Hematopoietic multipotent progenitor cell treated with erythropoietin and hydrocortisone succinate and interleukin-3 and kit ligand, for 17 days (in vitro differentiated cells): ENCODE data around the gene SUB1.
A peak's percentile ranks its signal among the peaks of the same experiment; 100 is the strongest.
"Not testable (repeated sequence)": the region's sequence is repeated elsewhere in the genome, so short reads cannot be mapped to it uniquely, and the experiment has no call there.

Source experiments
- DNase-seq: peaks from one replicate; pipeline ENCODE4 v3.0.0-alpha.2; 2015; ENCODE audit warnings: low spot score

Gene SUB1

DNA sequence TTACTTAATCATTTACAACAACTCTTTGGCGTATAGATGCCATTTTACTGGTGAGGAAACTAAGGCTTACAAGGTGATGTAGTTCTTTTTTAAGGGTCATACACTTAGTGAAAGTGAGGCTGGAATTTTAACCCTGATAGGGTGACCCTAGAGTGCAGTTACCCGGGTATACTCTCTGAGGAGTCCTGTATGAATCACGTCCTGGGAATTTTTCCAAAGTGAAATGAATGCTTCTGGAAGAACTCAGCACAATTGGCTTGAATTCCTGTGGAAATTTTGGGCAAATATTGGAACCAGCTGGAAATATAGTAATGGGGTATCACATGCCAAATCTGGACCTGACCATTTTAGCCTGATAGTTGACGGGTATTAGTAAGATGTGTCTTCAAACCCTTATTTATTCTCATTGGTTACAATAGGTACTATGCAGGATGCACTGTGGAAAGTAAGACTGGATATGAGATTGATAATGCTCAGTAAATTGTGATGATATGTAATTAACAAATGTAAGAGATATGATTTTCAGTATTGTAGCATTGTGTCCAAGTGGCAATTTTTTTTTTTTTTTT is 14.8 kb downstream of the SUB1 start:
- DNase-seq: no peak

DNA sequence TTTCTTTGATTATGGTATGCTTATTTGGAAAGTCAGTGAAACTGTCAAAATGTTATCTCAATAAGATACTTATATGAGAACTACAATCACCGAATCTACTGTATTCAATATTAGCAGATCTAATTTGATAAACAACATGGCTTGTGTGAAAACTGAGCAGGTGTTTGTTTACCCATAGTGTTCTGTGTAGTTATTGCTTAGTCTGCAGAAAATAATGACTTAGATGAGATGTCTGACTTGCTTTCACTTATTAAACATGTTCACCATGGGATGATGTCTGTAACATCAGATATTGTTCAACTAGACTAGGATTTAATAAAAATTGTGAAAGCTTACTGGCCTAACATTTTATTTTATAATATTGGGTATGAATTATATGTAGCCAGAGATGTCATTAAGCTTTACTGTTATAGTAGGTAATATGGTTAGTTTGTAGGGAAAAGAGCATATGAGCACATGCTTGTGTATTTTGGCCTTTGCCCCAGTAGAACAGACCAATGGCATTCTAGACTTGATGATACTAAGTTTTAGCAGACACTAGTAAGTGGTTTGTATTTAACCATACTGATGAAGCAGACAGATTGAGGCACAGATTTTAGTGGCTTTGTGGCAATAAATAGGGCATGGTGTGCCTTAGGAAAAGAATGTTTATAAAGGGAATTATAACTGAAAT is 16.4 kb downstream of the SUB1 start:
- DNase-seq: no peak

DNA sequence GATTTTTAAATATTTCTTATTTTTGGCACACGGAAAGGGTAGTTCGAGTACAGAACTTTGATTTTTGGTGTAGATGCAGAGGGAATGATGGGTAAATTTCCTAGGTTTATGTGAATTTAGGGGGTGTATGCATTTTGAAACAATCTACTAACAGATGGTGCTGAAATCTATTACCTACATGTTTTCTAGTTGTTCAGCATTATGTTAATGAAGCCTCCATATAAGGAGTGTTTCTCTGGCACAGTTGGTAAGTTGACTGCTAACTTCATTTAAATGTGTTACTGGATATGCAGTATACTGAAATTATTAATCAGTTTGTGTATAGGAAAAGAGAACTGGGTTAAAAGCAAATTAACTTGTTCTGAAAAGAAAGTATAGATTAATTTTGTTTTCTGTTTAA is 17.5 kb downstream of the SUB1 start:
- DNase-seq: no peak

DNA sequence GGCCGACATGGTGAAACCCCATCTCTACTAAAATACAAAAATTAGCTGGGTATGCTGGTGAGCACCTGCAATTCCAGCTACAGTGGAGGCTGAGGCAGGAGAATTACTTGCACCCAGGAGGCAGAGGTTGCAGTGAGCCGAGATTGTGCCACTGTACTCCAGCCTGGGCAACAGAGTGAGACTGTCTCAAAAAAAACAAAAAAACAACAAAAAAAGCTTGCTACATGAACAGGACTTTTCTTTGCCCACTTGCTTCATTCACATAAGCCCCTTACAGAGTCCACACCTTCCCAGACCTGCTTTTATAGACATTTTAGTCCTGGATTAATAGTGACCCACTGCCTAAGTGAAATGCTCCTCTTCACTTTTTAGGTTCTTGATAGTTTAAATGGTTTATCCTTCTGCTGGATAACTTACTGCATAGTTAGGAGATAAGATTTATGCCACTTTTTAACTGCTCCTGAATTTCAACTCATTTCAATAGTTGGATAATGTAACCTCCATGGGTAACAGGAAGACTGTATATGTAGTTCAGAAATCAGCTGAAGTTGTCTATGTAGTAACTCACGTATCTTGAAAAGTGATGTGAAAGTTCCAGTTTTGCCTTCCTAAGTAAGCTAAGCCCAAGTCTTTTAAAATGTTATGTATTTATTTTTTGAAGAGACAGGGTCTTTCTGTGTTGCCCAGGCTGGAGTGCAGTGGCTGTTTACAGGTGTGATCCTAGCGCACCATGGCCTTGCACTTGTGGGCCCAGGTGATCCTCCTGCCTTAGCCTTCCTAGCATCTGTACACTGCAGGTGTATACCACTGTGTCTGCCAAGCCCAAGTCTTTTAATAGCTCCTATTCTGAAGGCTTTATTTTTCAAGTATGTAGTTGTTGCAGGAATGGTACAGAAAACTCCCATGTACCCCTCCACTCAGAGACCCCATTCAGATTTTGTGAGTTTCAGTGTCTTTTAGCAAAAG is 19.7 kb downstream of the SUB1 start:
- DNase-seq: no peak

DNA sequence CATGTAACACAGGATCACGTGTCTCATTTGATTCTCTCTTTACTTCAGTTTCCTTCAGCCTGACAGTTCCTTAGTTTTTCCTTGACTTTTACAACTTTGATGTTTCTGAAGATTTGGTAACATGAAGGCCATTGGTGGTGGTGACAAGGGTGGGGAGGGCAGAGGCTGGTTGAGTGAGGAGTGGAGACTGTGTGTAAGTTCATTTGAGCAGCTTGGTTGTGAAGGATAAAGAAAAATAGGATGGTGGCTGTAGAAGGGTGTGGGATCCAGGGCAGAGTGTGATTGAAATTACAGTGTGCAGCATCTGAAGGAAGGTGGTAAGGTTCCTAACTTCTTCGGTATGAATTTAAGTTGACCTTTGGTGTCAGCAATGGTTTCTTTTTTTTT is 20.4 kb downstream of the SUB1 start:
- no peak for DNase-seq

DNA sequence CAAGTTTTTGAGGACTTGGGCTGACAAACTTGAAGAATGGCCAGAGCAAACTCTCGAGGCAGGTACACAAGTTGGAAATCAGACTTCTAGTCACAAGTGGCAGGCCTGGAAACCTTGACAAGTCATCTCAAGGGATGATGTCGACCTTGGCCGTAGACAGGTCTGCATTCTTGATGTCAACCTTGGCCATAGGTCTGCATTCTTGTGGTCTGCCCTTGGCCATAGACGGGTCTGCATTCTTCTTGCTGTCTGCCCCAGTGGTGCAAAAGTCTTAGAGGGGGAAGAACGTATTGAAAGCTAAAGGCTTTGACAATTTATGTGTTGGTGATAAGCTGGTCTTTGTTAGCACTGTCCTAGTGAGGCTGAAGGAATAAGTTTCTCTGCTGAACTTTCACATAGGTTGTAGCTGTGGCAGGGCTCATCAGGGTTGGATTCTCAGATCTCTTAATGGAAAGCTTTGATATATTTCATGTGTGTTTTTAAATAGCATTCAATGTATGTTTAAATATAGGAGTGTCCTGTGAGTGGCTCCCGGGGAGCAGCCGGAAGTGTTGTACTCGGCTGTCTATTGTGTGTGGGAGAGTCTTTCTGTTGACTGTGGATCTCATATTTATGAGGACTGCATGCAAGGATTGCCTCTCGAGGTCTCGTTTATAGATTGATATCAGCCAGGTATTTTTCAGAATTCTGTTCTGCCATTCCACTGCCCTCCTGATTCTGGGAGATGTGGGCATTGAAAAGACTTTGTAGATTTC is 27.0 kb downstream of the SUB1 start:
- no peak for DNase-seq

DNA sequence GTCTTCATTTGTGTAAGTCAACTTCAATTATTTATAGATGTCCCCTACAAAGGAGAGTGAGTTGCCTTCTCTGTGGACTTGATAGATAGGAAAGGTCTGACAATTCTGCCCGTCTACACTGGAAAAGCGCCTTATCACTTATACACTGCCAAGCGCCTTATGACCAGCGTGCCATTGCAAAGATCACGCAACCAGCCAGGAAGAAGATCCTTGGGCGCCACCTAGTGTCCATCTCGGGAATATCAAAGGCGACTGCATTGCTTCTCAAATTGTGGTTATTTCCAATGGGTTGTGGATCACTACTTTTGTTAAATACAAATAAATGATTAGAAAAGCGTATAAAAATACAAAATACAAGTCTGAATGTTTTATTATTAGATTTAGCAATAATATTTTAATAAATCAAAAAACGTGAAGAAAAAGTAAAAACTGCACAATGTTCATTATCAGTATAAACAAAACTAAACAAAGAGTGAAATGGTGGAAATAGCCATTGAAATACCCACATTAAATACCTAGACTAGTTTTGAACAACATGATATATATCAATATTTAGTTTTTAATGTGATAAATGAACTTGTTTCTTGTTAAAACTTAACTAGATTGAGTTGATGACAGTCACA is 27.8 kb downstream of the SUB1 start:
- DNase-seq: peak; percentile 91

DNA sequence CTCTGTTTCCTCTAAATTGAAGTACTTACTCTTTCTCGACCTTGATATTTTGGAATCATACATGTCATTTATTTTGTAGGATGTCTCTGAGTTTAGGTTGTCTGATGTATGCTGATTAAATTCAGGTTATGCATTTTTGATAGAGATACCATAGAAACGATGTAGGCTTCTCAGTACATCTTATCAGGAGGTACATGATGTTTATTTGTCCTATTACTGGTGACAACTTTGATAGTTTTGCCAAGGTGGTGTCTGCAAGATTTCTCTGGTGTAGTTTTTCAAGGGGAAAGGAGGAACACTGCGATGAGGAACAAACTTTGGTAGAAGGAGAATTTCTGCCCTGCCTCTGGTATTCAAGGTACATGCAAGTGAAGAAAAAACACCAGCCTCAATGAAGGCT is 29.9 kb downstream of the SUB1 start:
- DNase-seq: no peak

DNA sequence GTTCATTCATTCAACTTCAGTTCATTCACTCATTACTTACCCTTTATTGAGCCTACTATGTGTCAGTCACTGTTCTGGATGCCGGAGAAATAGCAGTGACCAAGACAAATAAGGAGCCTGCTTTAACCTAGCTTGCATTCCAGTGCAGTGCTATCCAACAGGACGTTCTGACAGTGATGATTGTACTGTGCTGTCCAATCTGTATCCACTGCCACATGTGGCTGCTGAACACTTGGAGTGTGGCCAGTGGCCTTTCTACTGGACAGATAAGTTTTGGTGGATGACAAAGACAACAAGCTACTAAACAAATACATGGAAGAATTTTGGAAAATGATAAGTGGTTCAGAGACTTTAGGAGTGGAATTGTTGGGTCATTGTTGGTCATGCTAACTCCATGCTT is 33.6 kb downstream of the SUB1 start:
- no peak for DNase-seq

DNA sequence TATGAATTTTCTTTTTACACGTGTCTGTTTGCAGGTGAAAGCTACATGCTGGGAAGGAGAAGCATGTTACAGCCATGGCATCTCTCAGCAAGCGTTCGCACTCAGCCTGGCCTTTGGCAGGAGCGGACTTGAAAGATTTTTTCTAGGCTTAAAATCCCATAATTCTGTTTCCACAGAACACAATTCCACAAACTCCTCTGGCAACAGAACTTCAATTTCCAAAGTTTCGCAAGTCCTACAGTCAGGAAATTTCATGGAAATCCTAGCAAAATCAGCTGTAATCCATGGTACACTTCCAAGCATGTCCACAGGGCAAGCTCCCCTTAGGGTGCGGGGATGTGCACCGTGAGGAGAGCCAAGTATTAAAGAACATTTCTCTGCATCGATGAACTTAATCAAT is 35.9 kb downstream of the SUB1 start:
- DNase-seq: no peak

DNA sequence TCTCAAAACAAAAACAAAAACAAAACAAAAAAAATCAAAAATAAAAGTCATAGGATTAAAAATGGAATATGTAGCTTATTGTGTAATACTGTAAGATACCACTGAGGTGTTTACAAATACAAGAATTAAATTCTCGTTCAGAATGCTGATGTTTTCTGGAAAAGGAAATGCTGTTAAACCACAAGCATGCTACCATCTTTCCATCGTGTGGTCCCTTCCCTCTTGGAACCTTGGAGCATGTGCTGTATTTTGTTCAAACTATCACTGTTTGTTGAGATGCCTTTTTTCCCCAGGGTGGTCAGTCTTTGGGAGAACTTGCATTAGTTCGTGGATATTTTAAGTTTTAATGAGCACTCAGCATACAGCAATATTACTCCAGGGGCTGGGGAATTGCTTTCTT is 39.7 kb downstream of the SUB1 start:
- no peak for DNase-seq

DNA sequence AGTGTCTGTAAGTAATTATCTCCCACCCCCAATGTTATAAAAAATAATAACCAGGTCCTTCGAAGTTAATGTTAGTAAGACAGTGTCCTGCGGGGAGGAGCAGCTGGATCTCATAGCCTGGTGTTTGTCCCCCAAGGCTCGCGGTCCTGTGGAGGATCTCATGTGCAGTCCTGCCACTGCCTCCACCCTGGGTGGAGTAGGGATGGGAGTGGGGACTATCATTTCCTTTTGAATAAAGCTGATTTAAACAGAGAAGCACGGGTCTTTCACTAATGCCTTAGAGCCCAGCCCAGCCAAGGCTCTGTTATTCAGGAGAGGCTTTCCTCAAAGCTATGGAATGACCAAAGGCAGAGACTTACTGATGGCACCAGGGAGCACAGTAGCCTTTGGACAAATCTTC is 40.2 kb downstream of the SUB1 start:
- DNase-seq: no peak

DNA sequence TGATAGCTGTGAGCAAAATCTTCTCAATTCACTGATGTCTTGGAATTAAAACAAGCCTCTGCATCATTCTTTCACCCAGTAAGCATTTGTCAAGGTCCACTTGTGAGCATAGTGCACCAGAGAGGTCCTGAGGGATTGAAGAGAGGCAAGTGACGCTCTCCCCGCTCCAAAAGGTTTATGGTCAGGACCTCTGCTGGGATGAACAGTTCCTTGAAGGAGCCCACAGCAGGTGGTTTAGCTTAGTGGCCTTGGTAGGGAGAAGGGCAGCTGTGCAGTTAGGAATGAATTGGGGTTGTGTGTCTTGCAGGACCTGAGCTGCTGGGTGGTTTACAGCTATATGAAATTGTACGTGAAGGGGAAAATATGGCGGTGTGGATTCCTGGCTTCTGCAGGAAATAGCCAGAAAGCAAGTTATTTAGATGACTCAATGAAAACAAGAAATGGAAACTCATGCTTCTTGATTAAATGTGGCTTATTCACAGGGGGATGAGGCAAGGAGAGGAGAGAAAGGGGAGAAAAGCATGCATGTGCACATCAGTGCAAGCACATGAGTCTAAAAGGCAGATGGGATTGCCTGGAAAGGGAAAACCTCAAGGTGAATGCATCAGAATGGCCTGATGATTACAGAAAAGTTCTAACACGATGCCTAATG is 42.0 kb downstream of the SUB1 start:
- no peak for DNase-seq

DNA sequence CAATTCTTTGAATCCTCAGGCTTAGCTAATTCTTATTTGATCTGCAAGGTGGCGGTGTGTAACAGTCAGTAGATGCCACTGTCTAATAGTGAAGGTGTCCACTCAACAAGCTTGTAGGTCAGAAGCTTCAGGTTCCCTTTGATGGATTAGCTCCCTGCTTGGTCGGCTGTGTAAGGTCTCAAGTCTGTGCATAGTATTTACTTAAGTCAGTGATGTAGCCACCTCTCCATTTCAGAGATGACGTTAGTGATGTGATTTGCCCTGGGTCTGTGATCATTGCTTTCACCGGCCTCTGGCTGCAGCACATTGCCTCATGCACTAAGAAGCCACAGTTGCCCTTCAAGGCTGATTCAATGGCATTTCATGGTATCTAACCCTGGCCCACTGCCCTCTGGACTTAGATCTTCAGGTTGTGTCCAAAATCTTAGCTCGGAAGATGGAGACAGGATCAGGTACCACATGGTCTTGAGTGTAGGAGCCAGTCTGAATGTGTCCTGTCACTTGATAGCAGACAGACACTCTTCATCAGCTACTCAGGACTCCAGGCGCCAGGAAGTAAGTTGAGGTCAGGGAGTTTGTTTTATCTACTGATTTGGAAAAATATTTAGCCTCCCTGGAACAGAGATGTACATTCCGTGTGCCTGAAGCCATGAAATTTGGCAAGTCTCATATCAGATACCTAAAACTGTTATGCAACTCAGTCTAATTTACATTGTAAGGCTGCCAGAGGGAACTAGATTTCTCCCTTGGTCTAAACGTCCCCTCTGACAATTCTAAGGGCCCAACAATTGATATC is 42.9 kb downstream of the SUB1 start:
- no peak for DNase-seq

DNA sequence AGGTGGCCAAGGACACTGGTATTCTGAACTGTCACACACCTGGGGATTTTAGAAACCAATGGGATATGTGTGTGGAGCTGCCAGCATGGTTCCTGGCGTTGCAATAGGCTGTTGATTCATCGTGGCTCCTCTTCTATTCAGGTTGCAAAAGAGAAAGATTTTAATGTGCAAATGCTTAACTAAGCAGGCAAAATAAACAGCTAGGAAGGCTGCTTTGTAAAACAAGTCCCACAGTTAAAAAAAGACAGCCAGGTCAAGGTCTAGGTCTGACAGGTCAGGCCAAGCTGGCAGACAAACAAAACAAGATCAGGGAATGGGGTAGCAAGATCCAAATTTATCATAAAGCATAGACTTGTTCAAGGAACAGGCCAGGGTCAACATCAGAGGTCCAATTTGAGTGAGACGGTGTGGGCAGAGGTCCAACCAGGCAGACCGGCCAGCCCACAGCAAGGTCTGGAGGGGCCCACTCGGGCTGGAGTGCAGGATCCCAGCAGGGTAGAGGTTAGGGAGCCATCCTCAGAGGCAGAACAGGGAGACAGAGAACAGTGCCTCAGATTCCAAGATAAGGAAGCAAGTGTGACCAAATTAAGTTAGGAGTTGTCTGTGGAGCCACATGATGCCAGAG is 45.6 kb downstream of the SUB1 start:
- DNase-seq: no peak

DNA sequence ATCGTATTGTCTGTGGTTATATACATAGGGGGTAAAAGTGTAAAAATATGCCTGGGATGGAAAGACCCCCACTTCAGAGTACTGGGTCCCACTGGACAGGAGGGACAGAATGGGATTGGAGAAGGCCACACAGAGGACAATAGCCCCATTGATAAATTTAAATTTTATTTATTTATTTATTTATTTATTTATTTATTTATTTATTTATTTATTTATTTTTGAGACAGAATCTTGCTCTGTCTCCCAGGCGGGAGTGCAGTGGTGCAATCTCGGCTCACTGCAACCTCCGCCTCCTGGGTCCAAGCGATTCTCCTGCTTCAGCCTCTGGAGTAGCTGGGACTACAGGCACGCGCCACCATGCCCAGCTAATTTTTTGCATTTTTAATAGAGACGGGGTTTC is 47.7 kb downstream of the SUB1 start:
- DNase-seq: not testable (repeated sequence)

DNA sequence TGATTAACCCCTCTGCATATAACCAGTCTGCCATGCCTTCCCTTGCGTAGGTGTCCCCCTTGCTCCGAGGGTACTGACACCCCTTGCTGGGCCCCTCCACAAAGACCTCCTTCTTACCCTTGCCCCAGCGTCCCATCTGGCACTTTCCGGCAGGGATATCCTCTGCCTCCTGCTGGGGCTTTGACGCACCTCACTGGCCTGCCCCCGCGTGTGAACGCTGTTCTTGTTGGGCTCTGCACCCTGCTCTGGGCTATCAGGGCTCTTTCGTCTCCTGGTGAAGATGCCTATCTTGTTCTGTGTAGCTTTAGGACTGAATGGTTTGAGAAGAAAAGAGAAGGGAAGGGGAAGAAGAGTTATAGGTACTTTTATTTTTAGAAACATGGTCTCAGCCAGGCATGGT is 53.0 kb downstream of the SUB1 start:
- no peak for DNase-seq

DNA sequence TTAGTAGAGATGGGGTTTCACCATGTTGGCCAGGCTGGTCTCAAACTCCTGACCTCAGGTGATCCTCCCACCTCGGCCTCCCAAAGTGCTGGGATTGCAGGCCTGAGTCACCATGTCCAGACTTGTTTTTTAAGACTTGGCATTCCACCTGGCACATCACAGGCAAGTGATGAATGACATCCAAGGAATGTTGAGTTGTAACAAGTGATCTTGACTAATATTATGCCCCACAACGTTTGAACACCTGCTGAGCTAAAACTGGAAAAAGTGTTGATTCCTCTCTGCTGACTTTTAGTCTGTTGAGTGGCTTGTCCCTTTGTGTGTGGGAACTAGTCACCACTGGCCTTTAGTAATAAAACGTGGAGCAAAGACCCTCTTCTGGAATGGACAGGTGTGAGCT is 54.6 kb downstream of the SUB1 start:
- DNase-seq: no peak

DNA sequence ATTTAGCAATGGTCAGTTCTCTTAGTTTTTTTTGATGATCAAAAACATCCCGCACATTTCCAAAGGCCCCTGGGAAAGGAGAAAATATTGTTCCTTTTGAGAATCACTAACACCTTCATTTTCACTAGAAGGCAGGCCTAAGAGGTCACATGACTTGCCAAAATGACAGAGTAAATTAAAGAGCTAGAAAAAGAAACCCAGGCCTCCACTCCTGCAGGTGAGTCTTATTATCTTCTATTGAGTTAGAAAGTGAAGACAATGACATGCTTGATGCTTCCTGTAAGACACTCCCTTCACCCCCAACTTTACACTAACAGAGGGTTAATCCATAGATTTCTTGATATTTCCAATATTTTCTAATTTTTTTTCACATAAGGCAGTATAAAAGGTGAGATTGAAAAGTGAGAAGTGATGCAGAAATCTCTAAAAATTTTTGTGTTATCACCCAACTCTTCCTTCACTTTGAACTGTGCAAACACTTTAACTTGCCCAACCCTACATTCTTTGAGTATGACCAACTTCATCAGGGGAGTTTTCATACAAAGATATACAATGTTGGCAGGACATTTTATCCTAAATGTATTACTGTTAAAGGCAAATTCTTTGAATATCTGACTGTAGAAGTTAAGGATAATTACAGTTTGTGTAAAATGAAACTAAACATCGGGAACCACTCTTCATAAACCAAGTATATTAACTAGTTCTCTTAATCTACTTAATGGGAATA is 57.1 kb downstream of the SUB1 start:
- DNase-seq: no peak

DNA sequence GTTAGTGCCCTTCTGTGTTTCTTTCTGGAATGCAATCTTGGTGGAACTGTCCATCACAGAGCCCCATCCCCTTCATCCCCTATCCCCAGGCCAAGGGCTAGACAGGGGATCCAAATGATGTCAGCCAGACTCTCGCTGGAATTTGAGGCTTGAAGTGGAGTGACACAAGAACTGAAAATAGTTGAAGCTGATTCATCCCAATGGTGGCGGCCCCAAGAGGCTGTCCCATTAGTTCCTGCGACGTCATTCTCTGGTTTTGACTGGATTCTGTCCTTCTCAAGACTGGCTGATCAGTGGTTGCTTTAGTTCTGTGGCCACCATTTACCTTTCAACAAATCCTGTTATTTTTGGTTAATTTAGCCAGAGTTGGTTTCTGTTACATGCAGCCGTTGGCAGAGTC is 59.9 kb downstream of the SUB1 start:
- DNase-seq: no peak
